Measurements from ENCODE around the gene MEI4. TPM values are rescaled to one million over a fixed set of nuclear protein-coding genes. Genes with fewer than 3 reads are reported as not detected.

MEI4 gene
- total RNA-seq, 4 donors from 2014 or later: 0.09 TPM; not detected in 3

GRCh38 chr6:77774457-77774856 is 121.6 kb downstream of the MEI4 start:
- DNase-seq (ENCODE audit: low spot score): no peak
- no peak for ATAC-seq (ENCODE audit: low FRiP score)

GRCh38 chr6:77776441-77776840 is 123.6 kb downstream of the MEI4 start:
- no peak for TF ChIP-seq CTCF (IDR thresholded peaks at IDR 0.05)
- ATAC-seq (ENCODE audit: low FRiP score) (no peak), DNase-seq (ENCODE audit: low spot score) (no peak)

More at GRCh38 chr6:77774457-77774856, 121.6 kb downstream of the MEI4 start:
- no peak for TF ChIP-seq CTCF (IDR thresholded peaks at IDR 0.05)

GRCh38 chr6:77778527-77778926 is 125.7 kb downstream of the MEI4 start:
- TF ChIP-seq CTCF (IDR thresholded peaks at IDR 0.05): no peak
- DNase-seq (ENCODE audit: low spot score) (no peak), ATAC-seq (ENCODE audit: low FRiP score) (no peak)

- ATAC-seq (ENCODE audit: low FRiP score) (no peak), DNase-seq (ENCODE audit: low spot score) (no peak)
- no peak for TF ChIP-seq CTCF (IDR thresholded peaks at IDR 0.05)
Observed at GRCh38 chr6:77786935-77787629, 134.2 kb downstream of the MEI4 start.

GRCh38 chr6:77796824-77797809 is 144.3 kb downstream of the MEI4 start:
- TF ChIP-seq CTCF (IDR thresholded peaks at IDR 0.05): no peak
- DNase-seq (ENCODE audit: low spot score) (no peak), ATAC-seq (ENCODE audit: low FRiP score) (no peak)

- DNase-seq (ENCODE audit: low spot score): no peak
- ATAC-seq (ENCODE audit: low FRiP score): no peak
- TF ChIP-seq CTCF (IDR thresholded peaks at IDR 0.05): no peak
Observed at GRCh38 chr6:77812304-77812703, 159.5 kb downstream of the MEI4 start.
